ENCODE measurements around the gene ASAP2. TPM values are rescaled to one million over a fixed set of nuclear protein-coding genes. Genes with fewer than 3 reads are reported as not detected.

ASAP2 gene
- total and polyA plus RNA-seq, 9 of the 15 experiments (the other 6 are each of a cell fraction or from before 2014, with no cell fraction given) = 0.06 to 4.3 (median 3.1) TPM

GRCh38 chr2:9184361-9184760 lies 22.3 kb upstream of the ASAP2 start (continued):
- TF ChIP-seq NR2C1 (IDR thresholded peaks at IDR 0.05) (no peak), NR2C1 (tag; IDR thresholded peaks at IDR 0.05) (peak; percentile 48; the same call in 1 of the 2 replicates), SRF (CRISPR knock-in tag; IDR thresholded peaks at IDR 0.05) (peak in 1 of 2 experiments; percentile 57; a peak in 1 of 4 replicates), RBM34 (IDR thresholded peaks at IDR 0.05; ENCODE audit: borderline replicate concordance, insufficient read depth, low read length) (no peak), ATF7 (IDR thresholded peaks at IDR 0.05) (no peak), BDP1 (IDR thresholded peaks at IDR 0.05; ENCODE audit: insufficient read depth, insufficient read length) (no peak), ZNF764 (CRISPR knock-in tag; IDR thresholded peaks at IDR 0.05; ENCODE audit: low read depth) (no peak), NFE2L1 (tag; IDR thresholded peaks at IDR 0.05; ENCODE audit: borderline replicate concordance, low read depth) (no peak)

GRCh38 chr2:9187620-9188214 lies 18.9 kb upstream of the ASAP2 start:
- H4K20me1 ChIP-seq (replicated peaks; ENCODE audit: control insufficient read depth, insufficient read depth, low read length) = no peaks in the 10 kb centered on the region
- H3K9ac ChIP-seq (ENCODE audit: insufficient read depth in 1 of 2, low read depth in 2 of 2, low read length in 2 of 2) = no peak overlapping the region
- peaks cover 13 to 29% of the 10 kb centered on the region in 2 experiments for H3K27me3 ChIP-seq (ENCODE audit: control insufficient read depth in 2 of 2, insufficient read depth in 2 of 2, low read length in 2 of 2)
- H3K9me3 ChIP-seq (replicated peaks; ENCODE audit: control insufficient read depth, insufficient read depth, low read depth, low read length) = no peaks in the 10 kb centered on the region
- in situ Hi-C loops (cut with MboI) = no loop called here
- ATAC-seq (no peak), DNase-seq (ENCODE audit: extremely low read depth in 1 of 4, low spot score in 3 of 4) (no peak), FAIRE-seq (no peak)
- BruUV-seq (replicated peaks) = no TSS peak
- H3K9me1 ChIP-seq (ENCODE audit: control insufficient read depth, insufficient read depth, low read length) = no peaks in the 10 kb centered on the region
- H3K36me3 ChIP-seq (ENCODE audit: control insufficient read depth, insufficient read depth, low read length) = no peaks in the 10 kb centered on the region
- POLR2A ChIA-PET = interaction anchor here (1.7 kb wide), 1 partner anchor 37 kb away, joined by 4 read pairs; no protein-coding TSS in a partner anchor
- intact Hi-C loops (cut with micrococcal nuclease) = no loop called here
- 2% methylated on average over 2 of the region's 2 CpGs for WGBS (ENCODE audit: insufficient coverage, low coverage, missing lambda C conversion rate)
- CTCF ChIA-PET (ENCODE audit: low intra/inter-chr PET ratio) = no interaction called here
- H3K27ac ChIP-seq (ENCODE audit: extremely low read depth, low read depth, low read length) = no peak overlapping the region
- H3K4me1 ChIP-seq (replicated peaks in 1 of 2; ENCODE audit: control insufficient read depth in 2 of 2, insufficient read depth in 2 of 2, low read length in 2 of 2) = peaks cover 0 to 5% of the 10 kb centered on the region in 2 experiments; a peak in 4 of 5 replicates
- H2AFZ ChIP-seq (ENCODE audit: low read depth, low read length) = no peak overlapping the region
- H3K4me3 ChIP-seq = no peak overlapping the region
- H3K4me2 ChIP-seq (ENCODE audit: insufficient read depth, low read length) = no peak overlapping the region
- H3K79me2 ChIP-seq (ENCODE audit: control insufficient read depth, insufficient read depth, low read length) = no peaks in the 10 kb centered on the region
- no peak for TF ChIP-seq RBM17 (IDR thresholded peaks at IDR 0.05; ENCODE audit: borderline replicate concordance, low read depth, low read length)
- TF ChIP-seq, protein P1, sequence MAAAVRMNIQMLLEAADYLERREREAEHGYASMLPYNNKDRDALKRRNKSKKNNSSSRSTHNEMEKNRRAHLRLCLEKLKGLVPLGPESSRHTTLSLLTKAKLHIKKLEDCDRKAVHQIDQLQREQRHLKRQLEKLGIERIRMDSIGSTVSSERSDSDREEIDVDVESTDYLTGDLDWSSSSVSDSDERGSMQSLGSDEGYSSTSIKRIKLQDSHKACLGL (CRISPR knock-in tag; IDR thresholded peaks at IDR 0.05; ENCODE audit: borderline replicate concordance, poor library complexity, severe bottlenecking) = no peak
- no peak for TF ChIP-seq RUNX1 (IDR thresholded peaks at IDR 0.05; ENCODE audit: low read depth)
- TF ChIP-seq, protein P2, sequence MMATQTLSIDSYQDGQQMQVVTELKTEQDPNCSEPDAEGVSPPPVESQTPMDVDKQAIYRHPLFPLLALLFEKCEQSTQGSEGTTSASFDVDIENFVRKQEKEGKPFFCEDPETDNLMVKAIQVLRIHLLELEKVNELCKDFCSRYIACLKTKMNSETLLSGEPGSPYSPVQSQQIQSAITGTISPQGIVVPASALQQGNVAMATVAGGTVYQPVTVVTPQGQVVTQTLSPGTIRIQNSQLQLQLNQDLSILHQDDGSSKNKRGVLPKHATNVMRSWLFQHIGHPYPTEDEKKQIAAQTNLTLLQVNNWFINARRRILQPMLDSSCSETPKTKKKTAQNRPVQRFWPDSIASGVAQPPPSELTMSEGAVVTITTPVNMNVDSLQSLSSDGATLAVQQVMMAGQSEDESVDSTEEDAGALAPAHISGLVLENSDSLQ (IDR thresholded peaks at IDR 0.05) = no peak
- TF ChIP-seq, protein P3, sequence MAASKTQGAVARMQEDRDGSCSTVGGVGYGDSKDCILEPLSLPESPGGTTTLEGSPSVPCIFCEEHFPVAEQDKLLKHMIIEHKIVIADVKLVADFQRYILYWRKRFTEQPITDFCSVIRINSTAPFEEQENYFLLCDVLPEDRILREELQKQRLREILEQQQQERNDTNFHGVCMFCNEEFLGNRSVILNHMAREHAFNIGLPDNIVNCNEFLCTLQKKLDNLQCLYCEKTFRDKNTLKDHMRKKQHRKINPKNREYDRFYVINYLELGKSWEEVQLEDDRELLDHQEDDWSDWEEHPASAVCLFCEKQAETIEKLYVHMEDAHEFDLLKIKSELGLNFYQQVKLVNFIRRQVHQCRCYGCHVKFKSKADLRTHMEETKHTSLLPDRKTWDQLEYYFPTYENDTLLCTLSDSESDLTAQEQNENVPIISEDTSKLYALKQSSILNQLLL (CRISPR knock-in tag; IDR thresholded peaks at IDR 0.05; ENCODE audit: borderline replicate concordance) = no peak
- TF ChIP-seq, protein P4, sequence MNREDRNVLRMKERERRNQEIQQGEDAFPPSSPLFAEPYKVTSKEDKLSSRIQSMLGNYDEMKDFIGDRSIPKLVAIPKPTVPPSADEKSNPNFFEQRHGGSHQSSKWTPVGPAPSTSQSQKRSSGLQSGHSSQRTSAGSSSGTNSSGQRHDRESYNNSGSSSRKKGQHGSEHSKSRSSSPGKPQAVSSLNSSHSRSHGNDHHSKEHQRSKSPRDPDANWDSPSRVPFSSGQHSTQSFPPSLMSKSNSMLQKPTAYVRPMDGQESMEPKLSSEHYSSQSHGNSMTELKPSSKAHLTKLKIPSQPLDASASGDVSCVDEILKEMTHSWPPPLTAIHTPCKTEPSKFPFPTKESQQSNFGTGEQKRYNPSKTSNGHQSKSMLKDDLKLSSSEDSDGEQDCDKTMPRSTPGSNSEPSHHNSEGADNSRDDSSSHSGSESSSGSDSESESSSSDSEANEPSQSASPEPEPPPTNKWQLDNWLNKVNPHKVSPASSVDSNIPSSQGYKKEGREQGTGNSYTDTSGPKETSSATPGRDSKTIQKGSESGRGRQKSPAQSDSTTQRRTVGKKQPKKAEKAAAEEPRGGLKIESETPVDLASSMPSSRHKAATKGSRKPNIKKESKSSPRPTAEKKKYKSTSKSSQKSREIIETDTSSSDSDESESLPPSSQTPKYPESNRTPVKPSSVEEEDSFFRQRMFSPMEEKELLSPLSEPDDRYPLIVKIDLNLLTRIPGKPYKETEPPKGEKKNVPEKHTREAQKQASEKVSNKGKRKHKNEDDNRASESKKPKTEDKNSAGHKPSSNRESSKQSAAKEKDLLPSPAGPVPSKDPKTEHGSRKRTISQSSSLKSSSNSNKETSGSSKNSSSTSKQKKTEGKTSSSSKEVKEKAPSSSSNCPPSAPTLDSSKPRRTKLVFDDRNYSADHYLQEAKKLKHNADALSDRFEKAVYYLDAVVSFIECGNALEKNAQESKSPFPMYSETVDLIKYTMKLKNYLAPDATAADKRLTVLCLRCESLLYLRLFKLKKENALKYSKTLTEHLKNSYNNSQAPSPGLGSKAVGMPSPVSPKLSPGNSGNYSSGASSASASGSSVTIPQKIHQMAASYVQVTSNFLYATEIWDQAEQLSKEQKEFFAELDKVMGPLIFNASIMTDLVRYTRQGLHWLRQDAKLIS (CRISPR knock-in tag; IDR thresholded peaks at IDR 0.05) = no peak
